Activated T-cell treated with anti-CD3 and anti-CD28 coated beads, Interleukin-2, amount 50 U/mL, for 24 hours (primary cell): Measurements from ENCODE around the gene ATAD1.
"Not testable (repeated sequence)": the region's sequence is repeated elsewhere in the genome, so short reads cannot be mapped to it uniquely, and the experiment has no call there.

Experiments used
- DNase-seq: peaks from one replicate; pipeline ENCODE4 v3.0.0-alpha.2; 2020
- H3K27ac Mint-ChIP-seq: 2 replicates; pipeline ENCODE4 v1.8.0; 2020; ENCODE audit warnings: mild to moderate bottlenecking, mixed read lengths
- H3K27me3 Mint-ChIP-seq: 2 replicates; pipeline ENCODE4 v1.8.0; 2020; ENCODE audit warnings: mixed read lengths
- H3K36me3 Mint-ChIP-seq: 2 replicates; pipeline ENCODE4 v1.8.0; 2020; ENCODE audit warnings: low read depth, mixed read lengths
- H3K4me1 Mint-ChIP-seq: 2 replicates; pipeline ENCODE4 v1.8.0; 2020; ENCODE audit warnings: low read depth, mixed read lengths
- H3K4me3 Mint-ChIP-seq: 2 replicates; pipeline ENCODE4 v1.8.0; 2020; ENCODE audit warnings: mild to moderate bottlenecking, moderate library complexity, mixed read lengths
- H3K9me3 Mint-ChIP-seq: 2 replicates; pipeline ENCODE4 v1.8.0; 2020; ENCODE audit warnings: mixed read lengths

Gene ATAD1, protein sequence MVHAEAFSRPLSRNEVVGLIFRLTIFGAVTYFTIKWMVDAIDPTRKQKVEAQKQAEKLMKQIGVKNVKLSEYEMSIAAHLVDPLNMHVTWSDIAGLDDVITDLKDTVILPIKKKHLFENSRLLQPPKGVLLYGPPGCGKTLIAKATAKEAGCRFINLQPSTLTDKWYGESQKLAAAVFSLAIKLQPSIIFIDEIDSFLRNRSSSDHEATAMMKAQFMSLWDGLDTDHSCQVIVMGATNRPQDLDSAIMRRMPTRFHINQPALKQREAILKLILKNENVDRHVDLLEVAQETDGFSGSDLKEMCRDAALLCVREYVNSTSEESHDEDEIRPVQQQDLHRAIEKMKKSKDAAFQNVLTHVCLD

DNA sequence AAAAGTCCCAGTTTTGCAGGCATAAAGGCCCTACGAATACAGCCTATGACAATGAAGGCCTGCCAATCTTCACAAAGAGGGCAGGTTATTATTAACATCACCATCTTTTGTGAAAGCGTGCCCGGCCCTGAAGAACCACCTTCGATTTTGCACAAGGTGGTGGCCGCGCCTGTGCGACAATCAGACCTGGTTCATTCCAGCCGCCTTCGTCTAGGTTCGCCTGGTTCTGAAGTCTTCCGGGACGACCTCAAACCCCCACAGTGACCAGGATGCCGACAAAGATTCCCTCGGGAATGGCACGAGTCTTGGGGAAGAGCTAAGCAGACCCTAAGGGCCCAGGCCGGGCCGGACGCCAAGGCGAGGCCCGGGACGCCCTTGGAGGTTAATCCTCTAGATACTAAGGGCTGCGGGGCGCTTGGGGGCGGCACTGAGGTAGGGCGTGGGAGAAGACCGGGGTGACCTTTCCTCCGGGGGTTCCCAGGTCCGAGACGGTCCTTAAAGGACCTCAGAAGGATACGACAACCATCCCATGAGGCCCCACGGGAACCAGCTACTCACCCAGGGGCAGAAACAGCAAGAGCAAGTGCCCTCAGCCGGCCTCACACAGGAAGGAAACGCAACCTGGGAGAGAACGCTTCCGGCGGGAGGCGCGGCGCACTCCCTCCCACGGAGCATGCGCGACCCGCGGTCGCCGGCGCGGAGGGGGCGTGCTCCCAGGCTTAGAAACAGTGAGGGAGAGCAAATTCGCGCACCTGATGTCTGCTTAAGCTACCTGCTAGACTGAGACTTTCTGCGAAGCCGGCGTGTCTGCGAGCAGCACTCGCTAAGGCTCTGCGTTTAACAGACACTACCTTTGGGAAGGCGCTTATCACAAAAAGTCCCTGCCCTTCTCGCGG, at the start of gene ATAD1:
ATAD1 (minus strand) TSS at position 618 of the 896 bp plus-strand sequence. CDS start 3,627 bp downstream, outside the sequence.
- Mint-ChIP-seq H3K27ac (peak within 1 kb of the TSS; percentile 99), H3K27me3 (no peaks in the 10 kb centered on the region), H3K9me3 (no peaks in the 10 kb centered on the region), H3K36me3 (peaks cover 50% of the 10 kb centered on the region), H3K4me1 (peaks cover 38% of the 10 kb centered on the region), H3K4me3 (peak within 1 kb of the TSS; percentile 97)
- peak; percentile 92 for DNase-seq

DNA sequence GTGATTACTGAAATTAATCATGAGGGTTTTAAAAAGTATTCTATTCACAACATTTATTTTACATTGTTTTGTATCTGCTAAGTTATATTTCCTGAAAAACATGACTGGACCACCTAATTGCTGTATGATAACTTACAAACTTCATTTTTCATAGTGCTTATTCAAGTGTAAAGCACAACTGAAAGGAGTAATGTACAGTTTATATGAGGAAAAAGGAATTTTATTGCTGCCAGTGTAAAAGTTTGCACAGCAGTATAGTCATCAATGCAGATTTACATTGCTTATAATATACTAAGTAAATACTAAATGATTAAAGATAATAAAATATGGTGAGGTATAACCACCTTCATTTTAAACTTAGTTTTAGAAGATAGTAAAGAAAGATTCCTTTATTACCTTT, 49.4 kb upstream of the ATAD1 start:
- DNase-seq: no peak
- Mint-ChIP-seq H3K9me3 (no peaks in the 10 kb centered on the region), H3K4me1 (peaks cover 66% of the 10 kb centered on the region), H3K4me3 (peak overlapping the region; percentile 96), H3K27ac (no peak overlapping the region), H3K36me3 (peaks cover 54% of the 10 kb centered on the region), H3K27me3 (no peaks in the 10 kb centered on the region)

DNA sequence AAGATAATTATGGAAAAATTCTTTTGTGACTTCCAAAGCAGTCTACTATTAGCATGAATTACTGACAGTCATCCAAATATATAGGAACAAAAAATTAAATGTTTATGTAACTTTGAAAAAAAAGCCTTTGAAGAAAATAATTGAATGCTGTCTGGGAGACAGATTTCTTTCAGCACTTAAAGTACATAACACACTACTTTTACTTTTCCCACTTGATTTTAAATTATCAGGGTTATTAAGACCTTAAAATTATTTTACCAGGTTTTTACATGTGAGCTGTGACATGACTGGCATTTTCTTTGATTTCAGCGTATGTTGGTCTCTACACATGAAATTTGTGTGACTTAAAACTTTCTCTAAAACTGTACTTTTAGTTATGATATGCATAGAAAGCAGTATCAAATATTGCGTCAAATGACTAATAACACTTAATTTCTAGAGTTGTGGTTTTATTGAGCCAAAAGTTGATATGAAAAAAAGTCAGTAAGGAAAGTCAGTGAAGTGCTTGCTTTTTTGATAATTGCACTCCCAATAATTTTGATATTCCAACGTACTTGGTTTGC, 48.5 kb upstream of the ATAD1 start:
- no peaks in the 10 kb centered on the region for H3K27me3 Mint-ChIP-seq
- peaks cover 50% of the 10 kb centered on the region for H3K36me3 Mint-ChIP-seq
- H3K4me1 Mint-ChIP-seq: peaks cover 65% of the 10 kb centered on the region
- DNase-seq: no peak
- no peaks in the 10 kb centered on the region for H3K9me3 Mint-ChIP-seq
- H3K27ac Mint-ChIP-seq: peak overlapping the region; percentile 18
- peak overlapping the region; percentile 96 for H3K4me3 Mint-ChIP-seq

DNA sequence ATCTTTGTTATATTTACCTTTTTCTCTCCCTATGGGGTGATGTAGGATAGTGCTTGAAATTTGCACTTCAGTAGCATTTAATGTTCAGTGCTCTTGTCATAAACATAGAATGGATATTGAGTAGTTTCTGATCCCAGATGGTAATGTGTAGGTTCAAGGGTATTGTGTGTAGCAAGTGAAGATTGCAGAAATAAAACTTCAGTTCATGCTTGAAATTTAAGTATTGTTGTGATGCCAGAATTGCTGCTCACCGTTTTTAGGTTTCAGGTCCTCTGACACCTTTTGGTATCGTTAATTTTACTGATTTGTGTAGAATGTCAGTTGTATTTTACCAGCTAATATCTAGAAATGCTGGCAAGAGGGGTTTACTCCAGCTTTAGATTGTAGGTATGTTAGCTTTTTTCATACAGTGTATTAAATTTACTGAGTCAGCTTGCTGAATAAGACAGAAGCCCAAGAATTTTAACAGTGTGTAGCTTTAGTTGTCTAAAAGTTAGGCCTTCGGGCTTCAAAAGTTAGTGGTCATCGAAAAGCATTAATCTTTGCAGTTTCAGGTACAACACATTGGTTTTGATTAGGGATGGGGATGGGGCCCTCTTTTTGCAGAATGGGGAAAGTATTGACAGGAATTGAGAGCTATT, 47.3 kb upstream of the ATAD1 start:
- Mint-ChIP-seq H3K27ac (peak overlapping the region; percentile 51), H3K36me3 (peaks cover 45% of the 10 kb centered on the region), H3K4me3 (peak overlapping the region; percentile 96), H3K27me3 (no peaks in the 10 kb centered on the region), H3K9me3 (no peaks in the 10 kb centered on the region), H3K4me1 (peaks cover 66% of the 10 kb centered on the region)
- DNase-seq: no peak

DNA sequence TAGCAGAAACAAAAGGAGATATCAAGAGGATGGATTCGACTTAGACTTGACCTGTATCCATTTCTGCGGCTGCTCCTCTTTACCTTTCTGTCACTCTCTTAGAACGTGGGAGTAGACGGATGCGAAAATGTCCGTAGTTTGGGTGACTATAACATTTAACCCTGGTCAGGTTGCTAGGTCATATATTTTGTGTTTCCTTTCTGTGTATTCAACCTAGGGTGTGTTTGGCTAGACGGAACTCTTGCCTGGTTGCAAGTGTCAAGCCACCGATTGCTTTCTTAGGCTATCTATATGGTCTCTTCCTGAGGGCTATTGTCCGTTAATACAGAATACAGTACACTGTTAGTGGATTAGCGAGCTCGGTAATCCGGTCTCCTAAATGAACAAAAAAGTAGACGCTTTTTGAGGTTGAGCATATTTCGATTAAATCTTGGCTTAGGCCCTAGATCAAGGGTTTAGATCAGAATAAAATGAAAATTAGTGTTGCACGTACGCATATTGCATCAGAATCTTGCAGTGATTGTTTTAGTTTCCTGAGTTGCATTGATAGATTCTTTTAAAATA, 46.6 kb upstream of the ATAD1 start:
- Mint-ChIP-seq H3K4me3 (peak overlapping the region; percentile 96), H3K27me3 (no peaks in the 10 kb centered on the region), H3K9me3 (no peaks in the 10 kb centered on the region), H3K4me1 (peaks cover 64% of the 10 kb centered on the region), H3K27ac (peak overlapping the region; percentile 87), H3K36me3 (peaks cover 45% of the 10 kb centered on the region)
- DNase-seq: no peak

DNA sequence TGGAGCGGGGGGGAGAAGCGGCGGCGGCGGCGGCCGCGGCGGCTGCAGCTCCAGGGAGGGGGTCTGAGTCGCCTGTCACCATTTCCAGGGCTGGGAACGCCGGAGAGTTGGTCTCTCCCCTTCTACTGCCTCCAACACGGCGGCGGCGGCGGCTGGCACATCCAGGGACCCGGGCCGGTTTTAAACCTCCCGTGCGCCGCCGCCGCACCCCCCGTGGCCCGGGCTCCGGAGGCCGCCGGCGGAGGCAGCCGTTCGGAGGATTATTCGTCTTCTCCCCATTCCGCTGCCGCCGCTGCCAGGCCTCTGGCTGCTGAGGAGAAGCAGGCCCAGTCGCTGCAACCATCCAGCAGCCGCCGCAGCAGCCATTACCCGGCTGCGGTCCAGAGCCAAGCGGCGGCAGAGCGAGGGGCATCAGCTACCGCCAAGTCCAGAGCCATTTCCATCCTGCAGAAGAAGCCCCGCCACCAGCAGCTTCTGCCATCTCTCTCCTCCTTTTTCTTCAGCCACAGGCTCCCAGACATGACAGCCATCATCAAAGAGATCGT, 46.0 kb upstream of the ATAD1 start:
- peaks cover 45% of the 10 kb centered on the region for H3K36me3 Mint-ChIP-seq
- peak overlapping the region; percentile 87 for H3K27ac Mint-ChIP-seq
- not testable (repeated sequence) for H3K9me3 Mint-ChIP-seq, H3K27me3 Mint-ChIP-seq
- DNase-seq: peak; percentile 64
- H3K4me3 Mint-ChIP-seq: peak overlapping the region; percentile 96
- peaks cover 61% of the 10 kb centered on the region for H3K4me1 Mint-ChIP-seq

DNA sequence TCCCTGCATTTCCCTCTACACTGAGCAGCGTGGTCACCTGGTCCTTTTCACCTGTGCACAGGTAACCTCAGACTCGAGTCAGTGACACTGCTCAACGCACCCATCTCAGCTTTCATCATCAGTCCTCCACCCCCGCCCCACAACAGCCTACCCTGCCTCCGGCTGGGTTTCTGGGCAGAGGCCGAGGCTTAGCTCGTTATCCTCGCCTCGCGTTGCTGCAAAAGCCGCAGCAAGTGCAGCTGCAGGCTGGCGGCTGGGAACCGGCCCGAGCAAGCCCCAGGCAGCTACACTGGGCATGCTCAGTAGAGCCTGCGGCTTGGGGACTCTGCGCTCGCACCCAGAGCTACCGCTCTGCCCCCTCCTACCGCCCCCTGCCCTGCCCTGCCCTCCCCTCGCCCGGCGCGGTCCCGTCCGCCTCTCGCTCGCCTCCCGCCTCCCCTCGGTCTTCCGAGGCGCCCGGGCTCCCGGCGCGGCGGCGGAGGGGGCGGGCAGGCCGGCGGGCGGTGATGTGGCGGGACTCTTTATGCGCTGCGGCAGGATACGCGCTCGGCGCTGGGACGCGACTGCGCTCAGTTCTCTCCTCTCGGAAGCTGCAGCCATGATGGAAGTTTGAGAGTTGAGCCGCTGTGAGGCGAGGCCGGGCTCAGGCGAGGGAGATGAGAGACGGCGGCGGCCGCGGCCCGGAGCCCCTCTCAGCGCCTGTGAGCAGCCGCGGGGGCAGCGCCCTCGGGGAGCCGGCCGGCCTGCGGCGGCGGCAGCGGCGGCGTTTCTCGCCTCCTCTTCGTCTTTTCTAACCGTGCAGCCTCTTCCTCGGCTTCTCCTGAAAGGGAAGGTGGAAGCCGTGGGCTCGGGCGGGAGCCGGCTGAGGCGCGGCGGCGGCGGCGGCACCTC, 45.3 kb upstream of the ATAD1 start, which contains the start of the genes KLLN and PTEN:
KLLN (minus strand) TSS at position 481 of the 891 bp plus-strand sequence. CDS start 1,046 bp downstream, outside the sequence.
PTEN (plus strand) TSS at position 573 of the 891 bp plus-strand sequence. CDS start 845 bp downstream, outside the sequence.
- peak within 1 kb of the TSS; percentile 97 for H3K27ac Mint-ChIP-seq
- H3K4me3 Mint-ChIP-seq: peak within 1 kb of the TSS; percentile 96
- H3K27me3 Mint-ChIP-seq: no peaks in the 10 kb centered on the region
- no peaks in the 10 kb centered on the region for H3K9me3 Mint-ChIP-seq
- DNase-seq: peak; percentile 90
- peaks cover 38% of the 10 kb centered on the region for H3K36me3 Mint-ChIP-seq
- H3K4me1 Mint-ChIP-seq: peaks cover 54% of the 10 kb centered on the region

DNA sequence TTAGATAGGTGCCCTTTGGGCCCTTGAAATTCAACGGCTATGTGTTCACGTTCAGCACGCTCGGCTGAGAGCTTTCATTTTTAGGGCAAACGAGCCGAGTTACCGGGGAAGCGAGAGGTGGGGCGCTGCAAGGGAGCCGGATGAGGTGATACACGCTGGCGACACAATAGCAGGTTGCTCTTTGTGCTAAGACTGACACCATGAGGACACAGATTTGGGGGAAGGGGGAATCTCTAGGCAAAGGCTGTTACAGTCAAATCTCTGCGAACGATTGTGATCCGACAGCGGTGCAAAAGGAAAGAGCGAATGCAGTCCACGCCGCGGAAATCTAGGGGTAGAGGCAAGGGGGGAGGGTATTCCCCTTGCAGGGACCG, 44.6 kb upstream of the ATAD1 start:
- no peaks in the 10 kb centered on the region for H3K9me3 Mint-ChIP-seq
- peak overlapping the region; percentile 96 for H3K4me3 Mint-ChIP-seq
- H3K27me3 Mint-ChIP-seq: no peaks in the 10 kb centered on the region
- peak overlapping the region; percentile 97 for H3K27ac Mint-ChIP-seq
- DNase-seq: no peak
- H3K36me3 Mint-ChIP-seq: peaks cover 34% of the 10 kb centered on the region
- peaks cover 50% of the 10 kb centered on the region for H3K4me1 Mint-ChIP-seq

DNA sequence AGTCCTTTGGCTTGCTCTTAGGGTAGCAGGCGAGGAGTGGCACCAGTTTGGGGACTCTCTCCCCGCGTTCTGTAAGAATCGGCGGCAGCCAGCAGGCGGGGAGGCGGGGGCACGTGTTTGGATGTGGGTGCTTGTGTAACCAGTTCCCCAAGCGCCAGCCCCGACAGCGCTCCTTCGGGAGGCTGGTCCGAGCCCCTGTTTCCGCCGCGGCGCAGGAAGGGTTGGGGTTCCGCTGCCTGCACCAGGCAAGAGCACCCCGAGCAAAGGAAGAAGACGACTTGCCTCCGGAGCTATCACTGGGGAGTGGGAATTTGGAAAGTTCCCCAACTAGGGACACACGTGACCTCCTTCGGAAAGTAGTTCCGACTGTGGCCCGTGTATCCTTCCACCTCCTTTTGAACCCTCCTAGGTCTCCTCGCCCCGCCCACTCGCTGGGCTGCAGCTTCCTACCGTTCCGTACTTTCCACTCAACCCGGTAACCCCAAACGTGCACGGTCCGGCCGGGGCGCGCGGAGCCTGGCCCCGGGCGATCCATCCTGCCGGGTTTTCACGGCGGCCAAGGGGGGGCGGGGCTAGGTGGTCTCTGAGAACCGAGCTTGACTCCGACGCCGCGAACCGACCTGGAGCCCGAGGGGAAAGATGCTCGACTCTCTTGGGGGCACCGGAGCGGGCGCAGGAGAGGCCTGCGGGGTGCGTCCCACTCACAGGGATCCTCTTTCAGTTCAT, 44.1 kb upstream of the ATAD1 start:
- Mint-ChIP-seq H3K4me1 (peaks cover 46% of the 10 kb centered on the region), H3K27ac (peak overlapping the region; percentile 97), H3K27me3 (no peaks in the 10 kb centered on the region), H3K4me3 (peak overlapping the region; percentile 96), H3K9me3 (no peaks in the 10 kb centered on the region), H3K36me3 (peaks cover 31% of the 10 kb centered on the region)
- DNase-seq: peak; percentile 95

DNA sequence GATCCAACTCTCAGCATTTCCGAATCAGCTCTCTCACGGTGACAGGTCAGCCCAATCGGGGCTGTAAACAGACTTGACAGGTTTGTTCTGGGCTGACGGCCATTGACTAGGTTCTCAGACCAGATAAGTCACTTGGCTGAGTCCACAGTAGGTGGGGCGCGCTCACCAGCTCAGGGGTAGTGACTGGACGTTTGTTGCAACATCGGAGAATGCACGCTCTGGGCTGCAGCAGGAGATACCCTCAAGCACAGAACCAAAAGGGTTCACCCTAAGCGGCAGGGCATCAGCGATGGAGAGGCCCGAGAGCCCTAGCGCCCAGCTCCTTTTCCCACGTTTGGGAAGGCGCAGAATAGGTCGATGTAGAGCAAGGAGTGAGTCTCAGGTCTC, 43.5 kb upstream of the ATAD1 start:
- Mint-ChIP-seq H3K27me3 (no peaks in the 10 kb centered on the region), H3K36me3 (peaks cover 27% of the 10 kb centered on the region), H3K4me3 (peak overlapping the region; percentile 96), H3K27ac (peak overlapping the region; percentile 97), H3K4me1 (peaks cover 42% of the 10 kb centered on the region), H3K9me3 (no peaks in the 10 kb centered on the region)
- DNase-seq: no peak

DNA sequence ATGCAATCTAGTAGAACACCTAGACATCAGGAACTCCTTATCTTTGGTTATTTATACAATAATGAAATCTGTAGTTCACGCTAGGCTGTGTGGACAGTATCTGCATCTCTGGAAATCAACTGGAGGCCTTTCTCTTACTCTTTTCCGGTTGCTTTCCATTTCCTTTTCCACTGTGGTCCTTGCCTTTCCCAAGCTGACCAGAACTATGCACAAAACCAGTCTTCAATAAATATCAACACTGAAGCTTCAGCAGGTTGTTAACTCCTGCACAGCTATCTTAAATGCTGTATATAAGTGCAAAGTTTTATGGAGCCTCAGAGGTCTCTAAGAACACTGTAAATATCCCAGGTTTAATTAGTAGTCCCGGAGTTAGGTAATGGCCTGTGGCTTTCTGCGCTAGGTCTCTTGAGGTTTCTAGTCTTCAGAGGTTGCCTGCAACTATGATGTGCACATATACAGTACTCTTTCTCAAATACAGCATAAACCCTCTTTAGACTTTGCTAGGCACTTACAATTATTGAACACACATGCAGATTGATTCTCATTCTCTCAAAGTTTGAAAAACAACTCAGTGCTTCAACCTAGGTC, 42.9 kb upstream of the ATAD1 start:
- no peak for DNase-seq
- Mint-ChIP-seq H3K9me3 (no peaks in the 10 kb centered on the region), H3K4me3 (peak overlapping the region; percentile 96), H3K4me1 (peaks cover 38% of the 10 kb centered on the region), H3K36me3 (peaks cover 24% of the 10 kb centered on the region), H3K27me3 (no peaks in the 10 kb centered on the region), H3K27ac (no peak overlapping the region)

DNA sequence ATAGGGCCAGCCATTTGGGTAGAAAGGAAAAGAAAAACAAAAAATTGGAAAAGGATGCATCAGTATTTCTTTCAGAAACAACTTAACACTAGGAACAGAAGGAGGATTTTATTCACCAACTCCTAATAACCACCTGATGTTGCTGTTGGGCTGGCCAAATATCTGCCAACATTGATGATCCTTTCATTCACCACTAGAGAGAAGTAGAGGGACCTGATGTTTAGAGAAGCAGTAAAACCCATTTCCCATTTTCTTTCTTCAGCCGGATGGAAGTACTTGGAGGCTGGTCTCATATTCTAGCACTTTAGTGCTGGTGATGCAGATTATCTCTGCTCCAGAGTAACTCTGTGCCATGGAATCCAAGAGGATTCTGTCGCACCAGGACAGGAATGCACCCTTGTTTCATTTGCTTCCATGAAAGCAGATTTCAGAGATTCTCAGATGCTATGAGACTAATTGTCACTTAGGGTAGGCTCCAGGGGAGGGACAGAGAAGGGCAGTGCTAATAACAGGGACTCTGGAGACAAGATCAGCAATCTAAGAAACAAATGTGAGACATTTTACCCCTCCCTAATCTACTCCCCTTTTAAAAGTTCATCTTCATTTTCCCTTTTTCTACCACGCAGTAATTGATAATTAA, 42.2 kb upstream of the ATAD1 start:
- DNase-seq: no peak
- no peaks in the 10 kb centered on the region for H3K27me3 Mint-ChIP-seq
- peaks cover 20% of the 10 kb centered on the region for H3K36me3 Mint-ChIP-seq
- peaks cover 34% of the 10 kb centered on the region for H3K4me1 Mint-ChIP-seq
- H3K4me3 Mint-ChIP-seq: no peak overlapping the region
- no peak overlapping the region for H3K27ac Mint-ChIP-seq
- no peaks in the 10 kb centered on the region for H3K9me3 Mint-ChIP-seq
